GM23338 (cell line): ENCODE measurements around the gene PITHD1. TPM values are rescaled to one million over a fixed set of nuclear protein-coding genes. Genes with fewer than 3 reads are reported as not detected.

Source experiments
- ATAC-seq: fragments of 200-7000 bp; cut with Tn5 transposase; 3 replicates; pipeline ENCODE4 v1.9.1; 2020
- DNase-seq: peaks from one replicate; pipeline ENCODE4 v3.0.0-alpha.2; 2015; ENCODE audit warnings: low spot score
- H2AFZ ChIP-seq: fragments of 200-600 bp; sonication (generic); 2 replicates; pipeline ENCODE4 v1.8.0; 2016; ENCODE audit warnings: antibody characterized with exemption, mild to moderate bottlenecking, moderate library complexity
- H3F3A ChIP-seq: fragments of 200-600 bp; sonication (generic); replicated peaks from 2 replicates; pipeline ENCODE4 v1.8.0; 2017; ENCODE audit warnings: antibody characterized with exemption, mixed run types, low read depth
- H3K27ac ChIP-seq: fragments of 200-600 bp; sonication (generic); 2 replicates; pipeline ENCODE4 v1.6.1; 2016; ENCODE audit warnings: low read depth
- H3K27me3 ChIP-seq: fragments of 200-600 bp; sonication (generic); 2 replicates; pipeline ENCODE4 v1.8.0; 2016; ENCODE audit warnings: mild to moderate bottlenecking, mixed run types, moderate library complexity; ENCODE audit not compliant: insufficient read depth
- H3K36me3 ChIP-seq: fragments of 200-600 bp; sonication (generic); 2 replicates; pipeline ENCODE4 v1.8.0; 2016; ENCODE audit warnings: mild to moderate bottlenecking; ENCODE audit not compliant: insufficient read depth
- H3K4me1 ChIP-seq: fragments of 200-600 bp; sonication (generic); 2 replicates; pipeline ENCODE4 v1.8.0; 2016; ENCODE audit warnings: mild to moderate bottlenecking, moderate library complexity; ENCODE audit not compliant: insufficient read depth
- H3K4me2 ChIP-seq: fragments of 200-600 bp; sonication (generic); 2 replicates; pipeline ENCODE4 v1.7.1; 2017; ENCODE audit warnings: mixed run types
- H3K4me3 ChIP-seq: fragments of 200-600 bp; sonication (generic); 2 replicates; pipeline ENCODE4 v1.6.1; 2016; ENCODE audit warnings: mixed run types
- H3K79me2 ChIP-seq: fragments of 200-600 bp; sonication (generic); replicated peaks from 2 replicates; pipeline ENCODE4 v1.8.0; 2017; ENCODE audit warnings: mild to moderate bottlenecking; ENCODE audit not compliant: insufficient read depth
- H3K9me2 ChIP-seq: fragments of 200-600 bp; sonication (generic); 2 replicates; pipeline ENCODE4 v1.8.0; 2017; ENCODE audit not compliant: insufficient read depth
- H4K20me1 ChIP-seq: fragments of 200-600 bp; sonication (generic); replicated peaks from 2 replicates; pipeline ENCODE4 v1.8.0; 2017; ENCODE audit warnings: mild to moderate bottlenecking; ENCODE audit not compliant: insufficient read depth
- H3K27ac Mint-ChIP-seq: 2 replicates; pipeline ENCODE4 v1.8.0; 2020; ENCODE audit warnings: inconsistent platforms, mild to moderate bottlenecking, moderate library complexity, mixed read lengths
- H3K27me3 Mint-ChIP-seq: 3 replicates; pipeline ENCODE4 v1.8.0; 2022; ENCODE audit warnings: low read depth, mild to moderate bottlenecking, moderate library complexity, mixed read lengths, inconsistent platforms; ENCODE audit not compliant: insufficient read depth, poor library complexity
- H3K36me3 Mint-ChIP-seq: 3 replicates; pipeline ENCODE4 v1.8.0; 2021; ENCODE audit warnings: low read depth, mild to moderate bottlenecking, inconsistent platforms, moderate library complexity, mixed read lengths
- H3K4me1 Mint-ChIP-seq: 3 replicates; pipeline ENCODE4 v1.8.0; 2020; ENCODE audit warnings: mild to moderate bottlenecking, inconsistent platforms, mixed read lengths
- H3K4me3 Mint-ChIP-seq: 3 replicates; pipeline ENCODE4 v1.8.0; 2021; ENCODE audit warnings: moderate library complexity, mild to moderate bottlenecking, inconsistent platforms, mixed read lengths
- H3K9me3 Mint-ChIP-seq: 3 replicates; pipeline ENCODE4 v1.8.0; 2020; ENCODE audit warnings: moderate library complexity, mild to moderate bottlenecking, inconsistent platforms, mixed read lengths
- CREB1 ChIP-seq: fragments of 250-450 bp; sonication (Bioruptor Pico); IDR thresholded peaks from 2 replicates; pipeline ENCODE4 v1.5.0; 2020; ENCODE audit warnings: low read depth, mild to moderate bottlenecking, moderate library complexity
- EZH2phosphoT487 ChIP-seq: fragments of 200-600 bp; sonication (generic); IDR thresholded peaks from one replicate; pipeline ENCODE4 v1.8.1; 2018; ENCODE audit warnings: antibody characterized with exemption; ENCODE audit not compliant: unreplicated experiment
- JUNB ChIP-seq: IDR thresholded peaks from one replicate; pipeline ENCODE4 v1.6.1; 2016; ENCODE audit warnings: antibody characterized with exemption; ENCODE audit not compliant: unreplicated experiment
- NANOG ChIP-seq: IDR thresholded peaks from 2 replicates; pipeline ENCODE4 v1.6.1; 2016; ENCODE audit warnings: antibody characterized with exemption, borderline replicate concordance
- POLR2AphosphoS5 ChIP-seq: IDR thresholded peaks from 2 replicates; pipeline ENCODE4 v1.6.1; 2016; ENCODE audit warnings: antibody characterized with exemption, low read depth
- ZNF114 ChIP-seq: fragments of 250-450 bp; sonication (Bioruptor Pico); IDR thresholded peaks from 2 replicates; pipeline ENCODE4 v1.5.0; 2020; ENCODE audit warnings: mild to moderate bottlenecking, moderate library complexity
- ZNF331 ChIP-seq: fragments of 250-450 bp; sonication (Bioruptor Pico); IDR thresholded peaks from 2 replicates; pipeline ENCODE4 v1.5.0; 2020; ENCODE audit warnings: low read depth, mild to moderate bottlenecking, moderate library complexity
- polyA plus RNA-seq: library from polyadenylated mRNA; unstranded; fragments of >200 nt; fragmentation: Nextera tagmentation; extraction: Ambion mirVana; gene quantifications from 2 replicates; pipeline ENCODE4 v1.2.1, GENCODE V29; 2016
- total RNA-seq: library from RNA; depleted of rRNA; stranded (reverse); fragments of >200 nt; shearing (Covaris generic); gene quantifications from 2 replicates; pipeline ENCODE4 v1.2.3, GENCODE V29; 2014
- TF ChIP-seq, protein P1 (sequence below): IDR thresholded peaks from 2 replicates; pipeline ENCODE4 v1.6.1; 2016; ENCODE audit warnings: antibody characterized with exemption
- TF ChIP-seq, protein P2 (sequence below): fragments of 250-450 bp; sonication (Bioruptor Pico); IDR thresholded peaks from 2 replicates; pipeline ENCODE4 v1.5.0; 2020; ENCODE audit warnings: mild to moderate bottlenecking, moderate library complexity
- TF ChIP-seq, protein P3 (sequence below), 2 experiments: fragments of 200-600 bp in 1 of 2; sonication (generic) in 1 of 2; conservative IDR thresholded peaks; 2 replicates each; pipeline versions ENCODE4 v1.5.1 to v1.6.1; 2016 to 2017; ENCODE audit warnings: antibody characterized with exemption in 2 of 2, low read depth in 2 of 2, mild to moderate bottlenecking in 2 of 2, moderate library complexity in 1 of 2
- TF ChIP-seq, protein P4 (sequence below): IDR thresholded peaks from one replicate; pipeline ENCODE4 v1.6.1; 2018; ENCODE audit warnings: antibody characterized with exemption; ENCODE audit not compliant: unreplicated experiment

PITHD1 gene
- total and polyA plus RNA-seq, 2 experiments from 2014 or later = 52.9 to 99.0 TPM

DNA sequence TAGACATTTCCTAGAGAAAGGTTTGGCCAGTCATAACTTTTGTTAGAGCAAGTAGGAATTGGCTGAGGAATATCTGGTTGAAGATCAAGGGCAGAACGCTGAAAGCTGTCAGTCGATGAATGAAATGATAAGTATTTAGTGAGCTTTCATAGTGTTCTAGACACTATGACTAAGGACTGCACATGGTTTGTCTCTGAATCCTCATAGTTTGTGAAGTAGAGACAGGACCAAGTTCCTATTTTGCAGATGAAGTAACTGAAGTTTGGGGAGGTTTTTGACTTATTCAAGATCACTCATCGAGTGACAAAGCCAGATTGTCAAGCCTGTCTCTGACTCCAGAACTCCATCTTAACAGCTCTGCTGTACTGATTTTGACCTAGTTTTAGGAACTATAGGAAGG, 30.2 kb upstream of the PITHD1 start (continued):
- no peak for TF ChIP-seq NANOG
- TF ChIP-seq CREB1 (CRISPR knock-in tag) = no peak
- TF ChIP-seq EZH2phosphoT487 = no peak
- TF ChIP-seq JUNB = no peak
- no peak for TF ChIP-seq POLR2AphosphoS5
- TF ChIP-seq, protein P1, sequence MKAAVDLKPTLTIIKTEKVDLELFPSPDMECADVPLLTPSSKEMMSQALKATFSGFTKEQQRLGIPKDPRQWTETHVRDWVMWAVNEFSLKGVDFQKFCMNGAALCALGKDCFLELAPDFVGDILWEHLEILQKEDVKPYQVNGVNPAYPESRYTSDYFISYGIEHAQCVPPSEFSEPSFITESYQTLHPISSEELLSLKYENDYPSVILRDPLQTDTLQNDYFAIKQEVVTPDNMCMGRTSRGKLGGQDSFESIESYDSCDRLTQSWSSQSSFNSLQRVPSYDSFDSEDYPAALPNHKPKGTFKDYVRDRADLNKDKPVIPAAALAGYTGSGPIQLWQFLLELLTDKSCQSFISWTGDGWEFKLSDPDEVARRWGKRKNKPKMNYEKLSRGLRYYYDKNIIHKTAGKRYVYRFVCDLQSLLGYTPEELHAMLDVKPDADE = no peak
- no peak for TF ChIP-seq ZNF331 (CRISPR knock-in tag)

DNA sequence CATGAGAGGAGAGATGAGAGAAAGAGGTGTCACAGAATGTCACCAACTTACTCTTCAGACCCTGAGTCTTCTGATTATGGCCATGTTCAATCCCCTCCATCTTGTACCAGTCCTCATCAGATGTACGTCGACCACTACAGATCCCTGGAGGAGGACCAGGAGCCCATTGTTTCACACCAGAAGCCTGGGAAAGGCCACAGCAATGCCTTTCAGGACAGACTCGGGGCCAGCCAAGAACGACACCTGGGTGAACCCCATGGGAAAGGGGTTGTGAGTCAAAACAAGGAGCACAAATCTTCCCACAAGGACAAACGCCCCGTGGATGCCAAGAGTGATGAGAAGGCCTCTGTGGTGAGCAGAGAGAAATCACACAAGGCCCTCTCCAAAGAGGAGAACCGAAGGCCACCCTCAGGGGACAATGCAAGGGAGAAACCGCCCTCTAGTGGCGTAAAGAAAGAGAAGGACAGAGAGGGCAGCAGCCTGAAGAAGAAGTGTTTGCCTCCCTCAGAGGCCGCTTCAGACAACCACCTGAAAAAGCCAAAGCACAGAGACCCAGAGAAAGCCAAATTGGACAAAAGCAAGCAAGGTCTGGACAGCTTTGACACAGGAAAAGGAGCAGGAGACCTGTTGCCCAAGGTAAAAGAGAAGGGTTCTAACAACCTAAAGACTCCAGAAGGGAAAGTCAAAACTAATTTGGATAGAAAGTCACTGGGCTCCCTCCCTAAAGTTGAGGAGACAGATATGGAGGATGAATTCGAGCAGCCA, 27.0 kb upstream of the PITHD1 start:
- Histone ChIP-seq H3K79me2 (peaks cover 48% of the 10 kb centered on the region), H3K27ac (no peak overlapping the region), H3K4me1 (no peaks in the 10 kb centered on the region), H3K36me3 (peaks cover 63% of the 10 kb centered on the region), H3K4me2 (no peak overlapping the region), H2AFZ (no peak overlapping the region), H4K20me1 (peaks cover 41% of the 10 kb centered on the region), H3K4me3 (no peak overlapping the region), H3K9me2 (no peaks in the 10 kb centered on the region), H3F3A (peaks cover 4% of the 10 kb centered on the region; the same call in 1 of the 2 replicates), H3K27me3 (no peaks in the 10 kb centered on the region)
- peak; percentile 79 for DNase-seq
- Mint-ChIP-seq H3K36me3 (peaks cover 77% of the 10 kb centered on the region), H3K27me3 (peaks cover 8% of the 10 kb centered on the region), H3K9me3 (no peaks in the 10 kb centered on the region), H3K4me1 (no peaks in the 10 kb centered on the region), H3K4me3 (no peak overlapping the region), H3K27ac (peak overlapping the region; percentile 75)
- TF ChIP-seq ZNF114 (CRISPR knock-in tag) (no peak), EZH2phosphoT487 (no peak), POLR2AphosphoS5 (no peak), CREB1 (CRISPR knock-in tag) (no peak)
- TF ChIP-seq, protein P2, sequence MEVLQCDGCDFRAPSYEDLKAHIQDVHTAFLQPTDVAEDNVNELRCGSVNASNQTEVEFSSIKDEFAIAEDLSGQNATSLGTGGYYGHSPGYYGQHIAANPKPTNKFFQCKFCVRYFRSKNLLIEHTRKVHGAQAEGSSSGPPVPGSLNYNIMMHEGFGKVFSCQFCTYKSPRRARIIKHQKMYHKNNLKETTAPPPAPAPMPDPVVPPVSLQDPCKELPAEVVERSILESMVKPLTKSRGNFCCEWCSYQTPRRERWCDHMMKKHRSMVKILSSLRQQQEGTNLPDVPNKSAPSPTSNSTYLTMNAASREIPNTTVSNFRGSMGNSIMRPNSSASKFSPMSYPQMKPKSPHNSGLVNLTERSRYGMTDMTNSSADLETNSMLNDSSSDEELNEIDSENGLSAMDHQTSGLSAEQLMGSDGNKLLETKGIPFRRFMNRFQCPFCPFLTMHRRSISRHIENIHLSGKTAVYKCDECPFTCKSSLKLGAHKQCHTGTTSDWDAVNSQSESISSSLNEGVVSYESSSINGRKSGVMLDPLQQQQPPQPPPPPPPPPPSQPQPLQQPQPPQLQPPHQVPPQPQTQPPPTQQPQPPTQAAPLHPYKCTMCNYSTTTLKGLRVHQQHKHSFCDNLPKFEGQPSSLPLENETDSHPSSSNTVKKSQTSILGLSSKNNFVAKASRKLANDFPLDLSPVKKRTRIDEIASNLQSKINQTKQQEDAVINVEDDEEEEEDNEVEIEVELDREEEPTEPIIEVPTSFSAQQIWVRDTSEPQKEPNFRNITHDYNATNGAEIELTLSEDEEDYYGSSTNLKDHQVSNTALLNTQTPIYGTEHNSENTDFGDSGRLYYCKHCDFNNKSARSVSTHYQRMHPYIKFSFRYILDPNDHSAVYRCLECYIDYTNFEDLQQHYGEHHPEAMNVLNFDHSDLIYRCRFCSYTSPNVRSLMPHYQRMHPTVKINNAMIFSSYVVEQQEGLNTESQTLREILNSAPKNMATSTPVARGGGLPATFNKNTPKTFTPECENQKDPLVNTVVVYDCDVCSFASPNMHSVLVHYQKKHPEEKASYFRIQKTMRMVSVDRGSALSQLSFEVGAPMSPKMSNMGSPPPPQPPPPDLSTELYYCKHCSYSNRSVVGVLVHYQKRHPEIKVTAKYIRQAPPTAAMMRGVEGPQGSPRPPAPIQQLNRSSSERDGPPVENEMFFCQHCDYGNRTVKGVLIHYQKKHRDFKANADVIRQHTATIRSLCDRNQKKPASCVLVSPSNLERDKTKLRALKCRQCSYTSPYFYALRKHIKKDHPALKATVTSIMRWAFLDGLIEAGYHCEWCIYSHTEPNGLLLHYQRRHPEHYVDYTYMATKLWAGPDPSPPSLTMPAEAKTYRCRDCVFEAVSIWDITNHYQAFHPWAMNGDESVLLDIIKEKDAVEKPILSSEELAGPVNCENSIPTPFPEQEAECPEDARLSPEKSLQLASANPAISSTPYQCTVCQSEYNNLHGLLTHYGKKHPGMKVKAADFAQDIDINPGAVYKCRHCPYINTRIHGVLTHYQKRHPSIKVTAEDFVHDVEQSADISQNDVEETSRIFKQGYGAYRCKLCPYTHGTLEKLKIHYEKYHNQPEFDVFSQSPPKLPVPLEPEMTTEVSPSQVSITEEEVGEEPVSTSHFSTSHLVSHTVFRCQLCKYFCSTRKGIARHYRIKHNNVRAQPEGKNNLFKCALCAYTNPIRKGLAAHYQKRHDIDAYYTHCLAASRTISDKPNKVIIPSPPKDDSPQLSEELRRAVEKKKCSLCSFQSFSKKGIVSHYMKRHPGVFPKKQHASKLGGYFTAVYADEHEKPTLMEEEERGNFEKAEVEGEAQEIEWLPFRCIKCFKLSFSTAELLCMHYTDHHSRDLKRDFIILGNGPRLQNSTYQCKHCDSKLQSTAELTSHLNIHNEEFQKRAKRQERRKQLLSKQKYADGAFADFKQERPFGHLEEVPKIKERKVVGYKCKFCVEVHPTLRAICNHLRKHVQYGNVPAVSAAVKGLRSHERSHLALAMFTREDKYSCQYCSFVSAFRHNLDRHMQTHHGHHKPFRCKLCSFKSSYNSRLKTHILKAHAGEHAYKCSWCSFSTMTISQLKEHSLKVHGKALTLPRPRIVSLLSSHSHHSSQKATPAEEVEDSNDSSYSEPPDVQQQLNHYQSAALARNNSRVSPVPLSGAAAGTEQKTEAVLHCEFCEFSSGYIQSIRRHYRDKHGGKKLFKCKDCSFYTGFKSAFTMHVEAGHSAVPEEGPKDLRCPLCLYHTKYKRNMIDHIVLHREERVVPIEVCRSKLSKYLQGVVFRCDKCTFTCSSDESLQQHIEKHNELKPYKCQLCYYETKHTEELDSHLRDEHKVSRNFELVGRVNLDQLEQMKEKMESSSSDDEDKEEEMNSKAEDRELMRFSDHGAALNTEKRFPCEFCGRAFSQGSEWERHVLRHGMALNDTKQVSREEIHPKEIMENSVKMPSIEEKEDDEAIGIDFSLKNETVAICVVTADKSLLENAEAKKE (CRISPR knock-in tag) = peak; percentile 49; the same call in 1 of the 2 replicates
- TF ChIP-seq, protein P3, sequence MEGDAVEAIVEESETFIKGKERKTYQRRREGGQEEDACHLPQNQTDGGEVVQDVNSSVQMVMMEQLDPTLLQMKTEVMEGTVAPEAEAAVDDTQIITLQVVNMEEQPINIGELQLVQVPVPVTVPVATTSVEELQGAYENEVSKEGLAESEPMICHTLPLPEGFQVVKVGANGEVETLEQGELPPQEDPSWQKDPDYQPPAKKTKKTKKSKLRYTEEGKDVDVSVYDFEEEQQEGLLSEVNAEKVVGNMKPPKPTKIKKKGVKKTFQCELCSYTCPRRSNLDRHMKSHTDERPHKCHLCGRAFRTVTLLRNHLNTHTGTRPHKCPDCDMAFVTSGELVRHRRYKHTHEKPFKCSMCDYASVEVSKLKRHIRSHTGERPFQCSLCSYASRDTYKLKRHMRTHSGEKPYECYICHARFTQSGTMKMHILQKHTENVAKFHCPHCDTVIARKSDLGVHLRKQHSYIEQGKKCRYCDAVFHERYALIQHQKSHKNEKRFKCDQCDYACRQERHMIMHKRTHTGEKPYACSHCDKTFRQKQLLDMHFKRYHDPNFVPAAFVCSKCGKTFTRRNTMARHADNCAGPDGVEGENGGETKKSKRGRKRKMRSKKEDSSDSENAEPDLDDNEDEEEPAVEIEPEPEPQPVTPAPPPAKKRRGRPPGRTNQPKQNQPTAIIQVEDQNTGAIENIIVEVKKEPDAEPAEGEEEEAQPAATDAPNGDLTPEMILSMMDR (conservative IDR thresholded peaks at IDR 0.05; ENCODE audit: low read depth in 2 of 2) = peak; percentile 81 to 88
- TF ChIP-seq, protein P4, sequence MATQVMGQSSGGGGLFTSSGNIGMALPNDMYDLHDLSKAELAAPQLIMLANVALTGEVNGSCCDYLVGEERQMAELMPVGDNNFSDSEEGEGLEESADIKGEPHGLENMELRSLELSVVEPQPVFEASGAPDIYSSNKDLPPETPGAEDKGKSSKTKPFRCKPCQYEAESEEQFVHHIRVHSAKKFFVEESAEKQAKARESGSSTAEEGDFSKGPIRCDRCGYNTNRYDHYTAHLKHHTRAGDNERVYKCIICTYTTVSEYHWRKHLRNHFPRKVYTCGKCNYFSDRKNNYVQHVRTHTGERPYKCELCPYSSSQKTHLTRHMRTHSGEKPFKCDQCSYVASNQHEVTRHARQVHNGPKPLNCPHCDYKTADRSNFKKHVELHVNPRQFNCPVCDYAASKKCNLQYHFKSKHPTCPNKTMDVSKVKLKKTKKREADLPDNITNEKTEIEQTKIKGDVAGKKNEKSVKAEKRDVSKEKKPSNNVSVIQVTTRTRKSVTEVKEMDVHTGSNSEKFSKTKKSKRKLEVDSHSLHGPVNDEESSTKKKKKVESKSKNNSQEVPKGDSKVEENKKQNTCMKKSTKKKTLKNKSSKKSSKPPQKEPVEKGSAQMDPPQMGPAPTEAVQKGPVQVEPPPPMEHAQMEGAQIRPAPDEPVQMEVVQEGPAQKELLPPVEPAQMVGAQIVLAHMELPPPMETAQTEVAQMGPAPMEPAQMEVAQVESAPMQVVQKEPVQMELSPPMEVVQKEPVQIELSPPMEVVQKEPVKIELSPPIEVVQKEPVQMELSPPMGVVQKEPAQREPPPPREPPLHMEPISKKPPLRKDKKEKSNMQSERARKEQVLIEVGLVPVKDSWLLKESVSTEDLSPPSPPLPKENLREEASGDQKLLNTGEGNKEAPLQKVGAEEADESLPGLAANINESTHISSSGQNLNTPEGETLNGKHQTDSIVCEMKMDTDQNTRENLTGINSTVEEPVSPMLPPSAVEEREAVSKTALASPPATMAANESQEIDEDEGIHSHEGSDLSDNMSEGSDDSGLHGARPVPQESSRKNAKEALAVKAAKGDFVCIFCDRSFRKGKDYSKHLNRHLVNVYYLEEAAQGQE = no peak
- ATAC-seq = peak; percentile 97
